PC-9 (cell line): ENCODE data around the gene MAT2A.

Source experiments
- EZH2 ChIP-seq: fragments of 200-600 bp; sonication (generic); IDR thresholded peaks from 2 replicates; pipeline ENCODE4 v1.8.0; 2017; ENCODE audit warnings: antibody characterized with exemption, low read depth
- TF ChIP-seq, protein P1 (sequence below): fragments of 200-600 bp; sonication (generic); conservative IDR thresholded peaks from 2 replicates; pipeline ENCODE4 v1.6.1; 2017; ENCODE audit warnings: mixed run types, antibody characterized with exemption, mild to moderate bottlenecking, moderate library complexity

DNA sequence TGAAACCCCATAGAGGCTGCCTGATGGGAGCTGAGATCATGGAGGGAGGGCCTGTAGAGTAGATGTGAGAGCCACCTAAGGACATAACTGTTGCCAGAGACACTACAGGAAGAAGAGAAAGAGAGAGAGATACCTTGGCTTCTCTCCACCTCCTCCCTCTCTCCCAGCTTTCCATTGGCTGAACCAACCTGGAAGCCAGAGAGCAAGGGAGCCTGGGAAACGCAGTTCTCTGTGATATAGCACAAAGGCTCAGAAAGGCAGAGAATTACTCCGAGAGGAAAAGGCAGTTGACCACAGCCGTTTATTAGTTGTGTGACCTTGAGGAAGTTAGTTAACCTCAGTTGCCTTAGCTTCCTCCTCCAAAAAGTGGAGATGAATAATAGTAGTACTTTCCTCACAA is 37.7 kb upstream of the MAT2A start:
- TF ChIP-seq, protein P1, sequence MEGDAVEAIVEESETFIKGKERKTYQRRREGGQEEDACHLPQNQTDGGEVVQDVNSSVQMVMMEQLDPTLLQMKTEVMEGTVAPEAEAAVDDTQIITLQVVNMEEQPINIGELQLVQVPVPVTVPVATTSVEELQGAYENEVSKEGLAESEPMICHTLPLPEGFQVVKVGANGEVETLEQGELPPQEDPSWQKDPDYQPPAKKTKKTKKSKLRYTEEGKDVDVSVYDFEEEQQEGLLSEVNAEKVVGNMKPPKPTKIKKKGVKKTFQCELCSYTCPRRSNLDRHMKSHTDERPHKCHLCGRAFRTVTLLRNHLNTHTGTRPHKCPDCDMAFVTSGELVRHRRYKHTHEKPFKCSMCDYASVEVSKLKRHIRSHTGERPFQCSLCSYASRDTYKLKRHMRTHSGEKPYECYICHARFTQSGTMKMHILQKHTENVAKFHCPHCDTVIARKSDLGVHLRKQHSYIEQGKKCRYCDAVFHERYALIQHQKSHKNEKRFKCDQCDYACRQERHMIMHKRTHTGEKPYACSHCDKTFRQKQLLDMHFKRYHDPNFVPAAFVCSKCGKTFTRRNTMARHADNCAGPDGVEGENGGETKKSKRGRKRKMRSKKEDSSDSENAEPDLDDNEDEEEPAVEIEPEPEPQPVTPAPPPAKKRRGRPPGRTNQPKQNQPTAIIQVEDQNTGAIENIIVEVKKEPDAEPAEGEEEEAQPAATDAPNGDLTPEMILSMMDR = no peak
- no peak for TF ChIP-seq EZH2
